C4-2B (cell line): ENCODE data around the gene DIAPH2.

Experiments
- CTCF ChIP-seq: fragments of 450-650 bp; conservative IDR thresholded peaks from 2 replicates; pipeline ENCODE4 v1.5.1; 2017; ENCODE audit warnings: mild to moderate bottlenecking
- ZFX ChIP-seq: fragments of 450-650 bp; IDR thresholded peaks from 2 replicates; pipeline ENCODE4 v1.6.1; 2017

- TF ChIP-seq CTCF (no peak), ZFX (no peak)
These were observed 762.7 kb downstream of the DIAPH2 start for GRCh38 chrX:97447306-97447705.
